AG10803 (cell line): ENCODE data around the gene KLHL21.
"Not testable (repeated sequence)": the region's sequence is repeated elsewhere in the genome, so short reads cannot be mapped to it uniquely, and the experiment has no call there.

ENCODE experiments used
- DNase-seq: peaks from one replicate; pipeline ENCODE4 v3.0.0; 2010; ENCODE audit warnings: low read depth
- H3K4me3 ChIP-seq: 2 replicates; pipeline ENCODE4 v1.5.1; 2011; ENCODE audit warnings: mild to moderate bottlenecking, low read length, control low read depth
- CTCF ChIP-seq: conservative IDR thresholded peaks from 2 replicates; pipeline ENCODE4 v1.5.1; 2011; ENCODE audit warnings: mild to moderate bottlenecking, low read length, control low read depth, inconsistent platforms

The KLHL21 gene

GRCh38 chr1:6637770-6638169 is 35.1 kb upstream of the KLHL21 start:
- DNase-seq: no peak
- no peak for TF ChIP-seq CTCF
- H3K4me3 ChIP-seq: no peak overlapping the region

GRCh38 chr1:6636778-6637177 is 34.1 kb upstream of the KLHL21 start:
- not testable (repeated sequence) for H3K4me3 ChIP-seq, DNase-seq

GRCh38 chr1:6635910-6636760 is 33.5 kb upstream of the KLHL21 start:
- no peak for DNase-seq
- no peak overlapping the region for H3K4me3 ChIP-seq
- TF ChIP-seq CTCF: no peak

- no peak for TF ChIP-seq CTCF
- H3K4me3 ChIP-seq: no peak overlapping the region
- no peak for DNase-seq
Observed at GRCh38 chr1:6635161-6635909, 32.7 kb upstream of the KLHL21 start.

- DNase-seq: peak; percentile 26
- no peak overlapping the region for H3K4me3 ChIP-seq
- TF ChIP-seq CTCF: peak; percentile 38
Observed at GRCh38 chr1:6634371-6635052, 31.8 kb upstream of the KLHL21 start.

GRCh38 chr1:6632588-6633514 is 30.2 kb upstream of the KLHL21 start:
- TF ChIP-seq CTCF: no peak
- H3K4me3 ChIP-seq: no peak overlapping the region
- DNase-seq: no peak
